Esophagus squamous epithelium (tissue), 5 donors: ENCODE data around the gene VANGL2. TPM values are rescaled to one million over a fixed set of nuclear protein-coding genes. Genes with fewer than 3 reads are reported as not detected.

ENCODE experiments used
- DNase-seq: peaks from one replicate; lab custom pipeline; 2025; lab: John Stamatoyannopoulos, UW
- H3K27ac ChIP-seq, 4 donors: fragments of 200-600 bp; sonication (generic); one replicate each; pipeline ENCODE4 v1.5.1; 2016 to 2019; ENCODE audit warnings: mild to moderate bottlenecking in 1 of 4
- H3K27me3 ChIP-seq, 4 donors: fragments of 200-600 bp; sonication (generic); 1 replicate in 3 of 4; 2 replicates in 1 of 4; pipeline versions ENCODE4 v1.5.1 to v1.6.0; 2017 to 2021; ENCODE audit warnings: antibody characterized with exemption in 1 of 4
- H3K36me3 ChIP-seq, 3 donors: fragments of 200-600 bp; sonication (generic); one replicate each; pipeline ENCODE4 v1.5.1; 2016 to 2019
- H3K4me1 ChIP-seq, 3 donors: fragments of 200-600 bp; sonication (generic); one replicate each; pipeline ENCODE4 v1.5.1; 2017 to 2019
- H3K4me3 ChIP-seq, 4 donors: fragments of 200-600 bp; sonication (generic); 1 replicate in 3 of 4; 2 replicates in 1 of 4; pipeline ENCODE4 v1.5.1; 2016 to 2019; ENCODE audit warnings: mild to moderate bottlenecking in 2 of 4, moderate library complexity in 1 of 4
- H3K9me3 ChIP-seq, 3 donors: fragments of 200-600 bp; sonication (generic); one replicate each; pipeline ENCODE4 v1.5.1; 2016 to 2019
- POLR2A ChIP-seq, 4 donors: fragments of 450-650 bp; IDR thresholded peaks; one replicate each; pipeline ENCODE4 v1.6.1; 2017; ENCODE audit warnings: antibody characterized with exemption in 4 of 4, mild to moderate bottlenecking in 4 of 4, moderate library complexity in 3 of 4
- WGBS, 2 donors: methylation state at CpG; one replicate each; pipeline ENCODE4 v1.1.5; 2018; 5-methylcytosine and 5-hydroxymethylcytosine counted together
- intact Hi-C: fragments of 100-400 bp; cut with DNase I; formaldehyde crosslinking; loops from one replicate; pipeline ENCODE4 v1.15.0; 2022
- total RNA-seq, 4 donors: library from RNA; depleted of rRNA; stranded (reverse); fragments of >200 nt; gene quantifications; one replicate each; pipeline ENCODE4 v1.1.0, GENCODE V29; 2016
- TF ChIP-seq, protein P1 (sequence below), 6 experiments: fragments of 450-650 bp in 4 of 6; fragments of 200-600 bp in 2 of 6; sonication (generic) in 2 of 6; IDR thresholded peaks; one replicate each; pipeline ENCODE4 v1.5.1; 2016 to 2019; ENCODE audit warnings: antibody characterized with exemption in 6 of 6, mild to moderate bottlenecking in 4 of 6, moderate library complexity in 4 of 6
- donor health status: DM: yes; HTN: yes; CAD: no.

VANGL2 gene
- total RNA-seq, 4 donors from 2014 or later, result 5.9 to 10.8 (median 7.7) TPM

DNA sequence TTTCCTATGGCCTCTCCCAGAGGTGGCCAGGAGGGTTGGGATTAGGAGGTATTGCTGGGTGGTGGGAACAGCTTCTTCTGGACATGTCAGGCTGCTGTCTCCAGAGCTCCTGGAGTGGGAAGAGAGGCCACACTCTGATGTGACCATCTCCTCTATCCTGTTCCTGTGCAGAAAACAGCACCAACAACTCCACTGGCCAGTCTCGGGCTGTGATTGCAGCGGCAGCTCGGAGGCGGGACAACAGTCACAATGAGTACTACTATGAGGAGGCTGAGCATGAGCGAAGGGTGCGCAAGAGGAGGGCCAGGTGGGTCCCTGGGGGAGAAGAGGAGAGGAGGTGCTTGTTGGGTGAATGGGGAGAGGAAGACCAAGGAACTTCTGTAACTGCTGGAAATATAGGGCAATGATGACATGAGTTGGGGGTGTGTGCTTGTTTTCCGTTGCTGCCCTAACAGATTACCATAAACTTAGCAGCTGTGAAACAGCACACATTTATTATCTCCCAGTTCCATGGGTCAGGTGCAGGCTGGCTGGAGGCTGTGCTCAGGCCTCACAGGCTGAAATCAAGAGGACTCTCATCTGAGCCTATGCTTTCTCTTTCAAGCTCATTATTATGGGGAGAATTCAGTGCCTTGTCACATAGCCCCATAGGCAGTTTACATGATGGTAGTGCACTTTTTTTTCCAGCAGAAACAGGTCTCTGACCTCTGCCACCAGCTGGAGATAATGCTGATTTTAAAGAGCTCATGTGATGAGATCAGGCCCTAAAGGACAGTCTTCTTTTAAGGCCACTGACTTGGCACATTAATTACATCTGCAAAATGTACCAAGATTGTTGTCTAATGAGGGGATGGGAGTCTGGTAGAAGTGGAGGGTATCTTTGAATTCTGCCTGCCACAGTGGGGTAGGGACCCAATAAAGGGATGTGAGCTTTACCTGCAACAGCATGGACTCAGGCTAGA lies 20.8 kb downstream of the VANGL2 start:
- peaks cover 8 to 97% (median 26%) of the 10 kb centered on the region in 3 donors for H3K36me3 ChIP-seq
- intact Hi-C loops, result no loop called here

DNA sequence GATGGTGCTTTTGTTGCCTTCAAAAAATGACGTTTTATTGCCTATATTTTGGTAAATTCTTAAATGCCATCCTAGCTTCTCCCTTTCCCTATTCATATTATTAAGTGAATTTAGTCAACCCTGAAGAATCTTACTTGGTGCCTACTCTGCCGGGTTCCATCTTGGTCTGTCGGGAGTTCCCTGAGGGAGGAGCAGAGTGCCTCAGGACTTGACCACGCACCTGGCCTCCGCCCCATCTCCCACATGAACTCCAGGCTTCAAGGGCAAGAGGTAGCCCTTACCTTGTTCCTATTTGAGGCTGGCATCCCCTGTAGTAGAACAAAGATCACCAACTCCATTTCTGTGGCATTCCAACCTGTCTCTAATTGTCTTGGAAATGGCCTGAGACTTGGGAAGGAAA lies 21.5 kb downstream of the VANGL2 start:
- Histone ChIP-seq H3K27me3 (no peaks in the 10 kb centered on the region), H3K36me3 (peaks cover 8 to 100% (median 26%) of the 10 kb centered on the region in 3 donors), H3K9me3 (no peaks in the 10 kb centered on the region), H3K27ac (no peak overlapping the region), H3K4me3 (no peak overlapping the region), H3K4me1 (no peaks in the 10 kb centered on the region)
- intact Hi-C loops, result no loop called here
- DNase-seq, result no peak
- 44 to 90% methylated on average over 1 to 5 of the region's 5 CpGs for WGBS, 2 donors
- no peak for TF ChIP-seq POLR2A (IDR thresholded peaks at IDR 0.05)
- TF ChIP-seq, protein P1, sequence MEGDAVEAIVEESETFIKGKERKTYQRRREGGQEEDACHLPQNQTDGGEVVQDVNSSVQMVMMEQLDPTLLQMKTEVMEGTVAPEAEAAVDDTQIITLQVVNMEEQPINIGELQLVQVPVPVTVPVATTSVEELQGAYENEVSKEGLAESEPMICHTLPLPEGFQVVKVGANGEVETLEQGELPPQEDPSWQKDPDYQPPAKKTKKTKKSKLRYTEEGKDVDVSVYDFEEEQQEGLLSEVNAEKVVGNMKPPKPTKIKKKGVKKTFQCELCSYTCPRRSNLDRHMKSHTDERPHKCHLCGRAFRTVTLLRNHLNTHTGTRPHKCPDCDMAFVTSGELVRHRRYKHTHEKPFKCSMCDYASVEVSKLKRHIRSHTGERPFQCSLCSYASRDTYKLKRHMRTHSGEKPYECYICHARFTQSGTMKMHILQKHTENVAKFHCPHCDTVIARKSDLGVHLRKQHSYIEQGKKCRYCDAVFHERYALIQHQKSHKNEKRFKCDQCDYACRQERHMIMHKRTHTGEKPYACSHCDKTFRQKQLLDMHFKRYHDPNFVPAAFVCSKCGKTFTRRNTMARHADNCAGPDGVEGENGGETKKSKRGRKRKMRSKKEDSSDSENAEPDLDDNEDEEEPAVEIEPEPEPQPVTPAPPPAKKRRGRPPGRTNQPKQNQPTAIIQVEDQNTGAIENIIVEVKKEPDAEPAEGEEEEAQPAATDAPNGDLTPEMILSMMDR (IDR thresholded peaks at IDR 0.05), result no peak

More for the DNA sequence above, 20.8 kb downstream of the VANGL2 start:
- H3K9me3 ChIP-seq, result no peaks in the 10 kb centered on the region
- 85 to 90% methylated on average over 3 to 5 of the region's 7 CpGs for WGBS, 2 donors
- no peak overlapping the region for H3K4me3 ChIP-seq
- H3K27ac ChIP-seq, result no peak overlapping the region
- peaks cover 0 to 2% (median 0%) of the 10 kb centered on the region in 3 donors for H3K4me1 ChIP-seq
- H3K27me3 ChIP-seq, result no peaks in the 10 kb centered on the region
- no peak for DNase-seq
- no peak for TF ChIP-seq POLR2A (IDR thresholded peaks at IDR 0.05)
- TF ChIP-seq, protein P1 (IDR thresholded peaks at IDR 0.05), result no peak

DNA sequence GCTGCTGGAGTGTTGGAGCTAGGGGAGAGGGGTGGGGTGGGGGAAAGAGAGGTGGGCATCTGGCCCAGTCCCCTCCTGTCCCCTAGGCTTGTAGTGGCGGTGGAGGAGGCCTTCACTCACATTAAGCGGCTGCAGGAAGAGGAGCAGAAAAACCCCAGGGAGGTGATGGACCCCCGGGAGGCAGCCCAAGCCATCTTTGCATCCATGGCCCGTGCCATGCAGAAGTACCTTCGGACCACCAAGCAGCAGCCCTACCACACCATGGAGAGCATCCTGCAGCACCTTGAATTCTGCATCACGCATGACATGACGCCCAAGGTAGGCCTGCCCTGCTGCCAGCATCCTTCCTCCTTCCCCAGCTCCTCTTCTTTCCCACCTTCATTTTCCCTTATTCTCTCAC lies 23.6 kb downstream of the VANGL2 start:
- no peaks in the 10 kb centered on the region for H3K9me3 ChIP-seq
- no peak overlapping the region for H3K27ac ChIP-seq
- peaks cover 8 to 92% (median 25%) of the 10 kb centered on the region in 3 donors for H3K36me3 ChIP-seq
- DNase-seq, result no peak
- no peak overlapping the region for H3K4me3 ChIP-seq
- intact Hi-C loops, result no loop called here
- TF ChIP-seq POLR2A (IDR thresholded peaks at IDR 0.05), result no peak
- TF ChIP-seq, protein P1 (IDR thresholded peaks at IDR 0.05), result no peak
- H3K4me1 ChIP-seq, result peaks cover 4 to 12% (median 5%) of the 10 kb centered on the region in 3 donors
- H3K27me3 ChIP-seq, result no peaks in the 10 kb centered on the region
- WGBS, 2 donors, result 94 to 97% methylated on average over 3 to 5 of the region's 7 CpGs

DNA sequence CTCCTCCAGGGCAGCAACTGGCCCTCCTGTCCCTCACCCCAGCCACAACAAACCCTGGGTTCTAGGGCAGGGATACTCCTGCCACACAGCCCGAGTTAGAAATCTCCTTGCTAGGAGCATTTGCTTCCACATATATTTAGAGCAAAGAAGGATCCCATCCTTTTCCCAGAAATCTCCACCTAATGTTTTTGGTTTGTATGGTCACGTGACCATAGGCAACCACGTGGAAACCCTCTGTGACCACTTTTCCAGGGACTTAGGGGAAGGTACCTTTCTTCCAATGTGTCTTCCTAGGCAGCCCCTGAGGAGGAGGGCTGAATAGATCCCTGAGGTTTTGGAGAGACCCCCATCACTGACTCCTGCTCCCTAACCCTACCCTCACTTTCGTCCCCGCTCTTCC lies 25.5 kb downstream of the VANGL2 start:
- Histone ChIP-seq H3K4me3 (no peak overlapping the region), H3K27ac (no peak overlapping the region), H3K9me3 (no peaks in the 10 kb centered on the region), H3K36me3 (peaks cover 8 to 73% (median 21%) of the 10 kb centered on the region in 3 donors), H3K27me3 (no peaks in the 10 kb centered on the region), H3K4me1 (peaks cover 7 to 17% (median 9%) of the 10 kb centered on the region in 3 donors)
- intact Hi-C loops, result no loop called here
- no peak for DNase-seq
- no peak for TF ChIP-seq POLR2A (IDR thresholded peaks at IDR 0.05)
- TF ChIP-seq, protein P1 (IDR thresholded peaks at IDR 0.05), result no peak
- 81 to 83% methylated on average over 5 of the region's 5 CpGs for WGBS, 2 donors

DNA sequence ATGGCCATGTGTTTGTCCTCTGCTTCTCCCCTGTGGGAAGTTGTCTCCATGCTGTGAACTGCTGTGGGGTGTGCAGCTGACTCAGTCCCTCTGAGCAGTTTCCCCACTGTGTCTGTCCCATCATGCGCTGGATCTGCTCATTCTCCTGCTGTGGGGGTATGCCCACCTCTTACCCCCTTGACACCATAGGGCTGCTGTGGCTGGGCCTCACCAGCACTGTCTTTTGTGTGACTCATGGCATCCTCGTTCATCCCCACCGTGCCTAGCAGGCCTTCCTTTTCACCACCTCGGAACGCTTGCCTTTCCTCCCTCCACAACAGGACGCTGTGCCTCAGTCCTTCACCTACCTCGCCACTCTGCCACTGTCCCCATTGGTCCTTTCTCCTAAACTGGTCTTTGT lies 27.3 kb downstream of the VANGL2 start:
- no peaks in the 10 kb centered on the region for H3K27me3 ChIP-seq
- H3K36me3 ChIP-seq, result peaks cover 8 to 55% (median 16%) of the 10 kb centered on the region in 3 donors
- 80 to 83% methylated on average over 7 of the region's 7 CpGs for WGBS, 2 donors
- TF ChIP-seq, protein P1 (IDR thresholded peaks at IDR 0.05), result no peak
- no peak for TF ChIP-seq POLR2A (IDR thresholded peaks at IDR 0.05)
- no peak for DNase-seq
- intact Hi-C loops, result no loop called here
- H3K4me3 ChIP-seq, result no peak overlapping the region
- peaks cover 7 to 17% (median 9%) of the 10 kb centered on the region in 3 donors for H3K4me1 ChIP-seq
- H3K9me3 ChIP-seq, result no peaks in the 10 kb centered on the region
- H3K27ac ChIP-seq, result no peak overlapping the region
